GM19099 (cell line): Measurements from ENCODE around the gene SUGCT.

Source experiments
- POLR2A ChIP-seq: IDR thresholded peaks from 3 replicates; pipeline ENCODE4 v1.6.1; 2011; ENCODE audit warnings: low read depth; ENCODE audit not compliant: insufficient read length; ENCODE audit errors: extremely low read depth

The SUGCT gene

DNA sequence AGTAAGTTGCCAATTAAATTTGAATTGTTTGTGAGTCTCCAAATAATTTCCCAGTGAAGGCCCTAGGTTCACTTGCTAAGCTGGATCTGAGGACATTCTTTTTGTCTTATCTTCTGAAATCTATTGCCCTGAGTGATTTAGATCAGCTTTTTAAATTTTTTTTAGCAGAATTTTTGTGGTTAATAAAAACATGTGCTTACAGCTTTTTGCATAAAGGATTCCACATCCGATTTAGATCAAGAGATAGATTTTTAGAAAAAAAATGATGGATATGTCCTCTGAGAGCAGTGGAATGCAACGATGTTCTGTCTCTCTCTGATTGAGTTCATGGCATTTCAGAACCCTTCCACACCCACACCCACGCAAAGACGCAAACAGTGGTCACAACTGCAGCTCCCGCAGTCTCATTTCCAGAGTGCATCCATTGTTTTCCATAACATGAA, 358.8 kb downstream of the SUGCT start:
- TF ChIP-seq POLR2A = no peak

DNA sequence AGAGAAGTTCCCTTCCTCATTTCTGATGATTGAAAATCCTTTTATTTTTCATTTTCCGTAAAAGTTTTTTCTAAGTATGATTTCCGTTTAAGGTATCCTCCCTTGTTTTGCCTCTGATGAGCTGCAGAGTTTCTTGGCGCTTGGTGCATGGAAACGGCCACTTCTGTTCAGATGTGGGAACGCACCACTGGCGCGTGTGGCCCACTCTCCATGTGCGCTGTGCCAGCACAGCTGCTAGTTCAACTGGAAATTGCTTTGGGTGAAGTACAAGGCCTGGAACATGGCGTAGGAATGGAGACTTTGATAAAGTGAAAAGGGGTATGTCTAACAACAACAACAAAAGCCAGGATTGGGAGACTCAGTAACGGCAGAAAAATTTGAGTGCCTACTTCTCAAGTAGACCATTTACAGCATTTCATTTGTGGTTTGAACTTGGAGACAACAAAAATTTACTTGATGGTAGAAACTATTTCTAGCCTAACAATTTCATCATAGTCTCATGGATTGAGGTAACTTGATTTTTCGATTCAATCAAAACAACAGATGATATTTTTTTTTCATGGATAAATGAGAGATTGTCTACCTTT, 364.2 kb downstream of the SUGCT start:
- TF ChIP-seq POLR2A = no peak

DNA sequence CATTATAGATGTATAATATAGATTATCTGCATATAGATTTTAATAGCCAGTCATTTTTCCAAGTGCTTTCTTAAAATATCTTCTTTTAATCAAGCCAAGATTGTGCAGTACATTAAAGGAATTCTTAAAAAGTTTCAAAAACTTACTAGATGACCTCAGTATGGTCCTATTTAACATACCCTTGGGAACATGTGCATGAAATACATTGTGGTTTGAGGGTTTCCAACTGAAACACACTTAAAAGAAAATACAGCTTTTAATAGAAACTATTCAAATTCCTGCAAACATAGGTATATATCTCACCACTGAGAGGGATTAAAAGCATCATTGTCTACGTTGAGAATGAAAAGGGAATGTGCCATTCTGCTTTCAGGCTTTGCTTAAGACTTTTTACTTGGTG, 364.9 kb downstream of the SUGCT start:
- TF ChIP-seq POLR2A = no peak

DNA sequence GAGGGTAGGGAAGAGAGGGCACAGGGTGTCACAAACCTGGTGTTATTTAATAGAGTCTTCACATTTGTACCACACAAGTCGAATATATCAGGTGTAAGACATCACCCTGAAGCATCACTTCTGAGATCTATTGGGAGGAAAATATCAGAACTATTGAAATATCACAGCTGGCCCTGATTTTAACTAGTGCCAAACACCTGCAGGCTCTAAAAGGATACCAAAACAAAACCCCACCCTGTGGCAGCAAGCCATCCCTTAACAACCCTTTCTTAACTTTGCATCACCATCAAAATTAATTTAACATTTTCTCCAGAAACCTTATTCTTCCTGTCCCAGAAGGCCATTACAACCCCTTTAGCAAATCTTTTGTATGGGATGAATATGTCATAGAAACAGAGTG, 365.4 kb downstream of the SUGCT start:
- TF ChIP-seq POLR2A = no peak

DNA sequence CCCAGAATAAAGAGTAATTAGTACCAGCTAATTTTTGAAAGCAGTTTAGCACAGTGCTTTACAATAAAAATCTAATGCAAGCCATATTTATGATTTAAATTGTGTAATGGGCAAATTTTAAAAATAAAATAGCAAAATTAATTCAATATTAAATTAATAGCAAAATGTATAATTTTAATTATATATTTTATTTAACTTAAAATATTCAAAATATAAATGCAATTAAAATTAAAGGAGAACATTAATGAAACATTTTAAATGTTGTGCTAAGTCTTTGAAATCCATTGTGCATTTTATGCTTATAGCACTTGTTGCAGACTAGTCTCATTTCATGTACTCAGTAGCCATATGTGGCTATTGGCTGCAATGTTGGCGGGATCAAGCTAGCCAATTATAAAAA, 367.6 kb downstream of the SUGCT start:
- no peak for TF ChIP-seq POLR2A

DNA sequence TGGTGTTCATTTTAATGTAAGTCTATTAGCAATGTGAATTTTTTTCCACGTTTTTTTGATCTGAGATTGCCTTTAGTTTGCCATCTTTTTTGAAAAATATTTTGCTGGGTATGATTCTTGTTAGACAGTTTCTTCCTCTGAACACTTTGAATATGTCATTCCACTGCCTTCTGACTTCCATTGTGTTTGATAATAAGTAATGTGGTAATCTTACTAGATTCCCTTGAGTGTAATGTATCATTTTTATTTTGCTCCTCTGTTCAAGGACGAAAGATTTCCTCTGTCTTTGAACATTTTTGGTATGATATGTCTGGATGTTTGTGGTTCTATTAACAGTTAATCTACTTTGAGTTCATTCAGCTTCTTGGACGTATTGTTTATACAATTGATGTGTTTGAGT, 371.4 kb downstream of the SUGCT start:
- TF ChIP-seq POLR2A = no peak

DNA sequence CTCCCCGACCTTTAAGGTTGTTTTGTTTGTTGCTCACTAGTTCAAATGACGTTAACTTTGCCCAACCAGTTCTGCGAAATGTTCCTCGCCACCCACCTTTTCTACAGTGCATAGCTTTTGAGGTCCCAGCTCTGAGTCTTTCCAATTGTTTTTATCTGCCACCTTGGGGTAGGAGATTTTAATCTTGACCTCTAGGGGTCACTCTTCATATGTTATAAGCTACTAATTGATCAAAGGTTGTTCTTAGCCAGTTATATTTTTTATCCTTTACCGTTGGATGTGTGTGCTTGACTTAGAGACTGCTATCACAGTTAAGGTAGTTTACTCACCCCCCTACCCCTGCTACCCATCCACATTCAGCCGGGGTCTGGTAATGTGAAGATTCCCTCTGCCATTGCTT, 372.4 kb downstream of the SUGCT start:
- TF ChIP-seq POLR2A = no peak

GRCh38 chr7:40509287-40509996, 374.6 kb downstream of the SUGCT start:
- no peak for TF ChIP-seq POLR2A

- TF ChIP-seq POLR2A = no peak
Observed at GRCh38 chr7:40516376-40516775, 381.6 kb downstream of the SUGCT start.

DNA sequence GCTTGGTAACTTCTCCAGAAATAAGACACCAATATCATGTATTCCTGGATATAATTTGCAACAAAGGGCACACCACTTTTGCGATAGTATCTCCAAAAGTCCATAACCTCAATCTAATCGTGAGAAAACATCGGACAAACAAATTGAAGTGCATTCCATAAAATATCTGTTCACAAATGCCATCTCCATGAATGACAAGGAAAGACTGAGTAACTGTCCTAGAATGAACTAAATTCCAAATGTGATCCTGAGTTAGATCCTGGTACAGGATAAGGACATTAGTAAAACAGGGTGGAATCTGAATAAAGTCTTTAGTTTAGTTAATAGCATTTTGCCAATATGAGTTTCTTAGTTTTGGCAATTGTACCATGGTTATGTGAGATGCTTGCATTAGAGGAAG, 384.2 kb downstream of the SUGCT start:
- TF ChIP-seq POLR2A = no peak

DNA sequence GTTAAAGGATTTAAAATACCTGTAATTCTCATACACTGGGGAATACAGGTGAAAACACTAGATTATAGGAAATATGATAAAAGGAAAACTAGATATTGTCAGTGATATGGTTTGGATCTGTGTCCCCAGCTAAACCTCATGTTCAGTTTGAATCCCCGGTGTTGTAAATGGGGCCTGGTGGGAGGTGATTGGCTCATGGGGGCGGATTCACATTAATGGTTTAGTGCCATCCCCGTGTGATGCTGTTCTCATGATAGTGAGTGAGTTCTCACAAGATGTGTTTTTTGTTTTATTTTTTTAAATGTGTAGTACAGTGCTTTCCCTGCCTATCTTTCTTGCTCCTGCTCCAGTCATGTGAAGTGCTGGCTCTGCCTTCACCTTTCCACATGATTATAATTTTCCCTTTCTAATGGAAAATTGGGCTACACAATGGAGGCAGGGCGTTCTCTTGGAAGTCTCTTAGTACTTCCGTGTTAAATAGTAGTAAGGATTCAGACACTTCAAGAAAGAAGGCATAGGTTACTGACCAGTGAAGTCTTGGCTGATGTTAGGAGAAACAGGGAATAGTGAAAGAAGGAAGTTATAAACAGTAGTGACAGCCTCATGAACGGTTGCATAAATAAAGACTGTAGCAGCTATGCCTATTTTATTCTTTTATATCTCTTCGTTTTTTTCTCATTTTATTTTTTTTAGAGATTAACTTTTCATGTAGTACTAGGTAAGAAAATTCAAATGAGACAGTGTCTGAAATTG, 386.4 kb downstream of the SUGCT start:
- no peak for TF ChIP-seq POLR2A

DNA sequence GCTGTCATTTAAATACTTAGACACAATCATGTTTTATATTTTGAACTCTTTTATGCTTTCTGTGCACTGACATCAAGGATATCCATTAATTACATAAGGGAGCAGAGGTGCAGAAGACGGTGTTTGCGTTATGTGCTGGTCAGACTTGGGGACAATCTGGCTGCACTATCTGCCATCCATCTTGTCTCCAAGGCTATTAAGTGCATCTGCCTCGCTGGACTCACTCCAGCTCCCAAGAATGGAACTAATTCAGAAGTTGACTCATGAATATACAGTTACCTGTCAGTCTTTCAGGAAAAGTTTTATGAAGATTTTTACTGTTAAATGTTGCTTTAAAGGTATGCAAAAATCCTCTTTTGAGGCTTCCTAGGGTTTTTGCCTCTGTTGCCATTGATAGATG, 391.0 kb downstream of the SUGCT start:
- no peak for TF ChIP-seq POLR2A

GRCh38 chr7:40526951-40527715, 392.3 kb downstream of the SUGCT start:
- no peak for TF ChIP-seq POLR2A

- TF ChIP-seq POLR2A = no peak
Observed at GRCh38 chr7:40527723-40528122, 392.9 kb downstream of the SUGCT start.

DNA sequence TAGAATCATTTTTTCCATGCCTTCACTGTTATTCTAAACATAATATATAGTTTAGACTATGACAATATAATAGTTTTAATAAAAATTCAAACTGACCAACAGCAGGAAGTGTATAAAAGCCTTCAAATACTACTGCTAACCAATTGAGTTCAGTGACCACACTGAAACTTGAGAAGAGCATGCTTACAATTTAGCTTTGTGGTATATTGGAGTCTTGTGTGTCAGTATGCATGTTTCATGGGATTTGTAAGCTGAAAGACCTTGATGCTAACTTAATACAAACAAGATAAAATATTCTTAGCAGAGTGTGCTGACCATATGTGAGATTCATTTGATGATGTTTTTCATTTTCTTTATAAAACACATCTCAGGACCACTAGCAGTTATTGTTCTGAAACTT, 395.5 kb downstream of the SUGCT start:
- no peak for TF ChIP-seq POLR2A
